VCaP (cell line): ENCODE data around the gene COL6A2.

Source experiments
- H3K27ac ChIP-seq: fragments of 450-650 bp; 2 replicates; pipeline ENCODE4 v1.5.1; 2017
- TF ChIP-seq, protein P1 (sequence below): fragments of 450-650 bp; conservative IDR thresholded peaks from 2 replicates; pipeline ENCODE4 v1.5.1; 2017; ENCODE audit warnings: mild to moderate bottlenecking, moderate library complexity

COL6A2 gene

DNA sequence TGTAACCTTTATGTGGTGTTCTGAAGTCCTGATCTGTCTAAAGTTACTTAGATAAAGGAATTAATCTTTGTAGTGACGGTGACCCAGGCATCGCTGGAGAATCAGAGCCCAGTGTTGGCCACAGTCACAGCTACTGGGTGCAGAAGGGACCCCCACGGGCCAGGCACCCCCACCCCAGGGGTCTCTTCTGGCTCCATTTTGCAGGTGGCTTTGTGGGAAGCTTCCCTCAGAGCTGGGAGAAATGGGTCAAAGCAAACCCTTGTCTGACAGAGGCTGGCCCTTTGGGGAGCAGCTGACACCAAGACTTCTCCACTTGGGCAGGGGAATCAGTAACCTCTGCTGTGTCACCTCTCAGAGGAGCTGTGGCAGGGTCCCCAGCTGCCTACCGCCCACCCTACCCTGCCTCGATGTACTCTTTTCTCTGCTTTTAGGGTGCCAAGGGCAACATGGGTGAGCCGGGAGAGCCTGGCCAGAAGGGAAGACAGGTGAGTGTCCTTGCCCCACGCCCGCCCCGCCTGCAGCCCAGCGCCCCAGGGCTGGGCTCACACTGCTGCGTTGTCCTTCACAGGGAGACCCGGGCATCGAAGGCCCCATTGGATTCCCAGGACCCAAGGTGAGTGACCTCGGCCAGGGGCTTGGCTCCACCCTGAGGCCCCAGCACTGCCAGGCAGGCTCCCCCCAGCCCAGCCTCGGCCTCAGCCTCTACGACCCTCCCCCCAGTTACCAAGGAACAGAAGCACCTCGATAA lies 17.7 kb downstream of the COL6A2 start:
- TF ChIP-seq, protein P1, sequence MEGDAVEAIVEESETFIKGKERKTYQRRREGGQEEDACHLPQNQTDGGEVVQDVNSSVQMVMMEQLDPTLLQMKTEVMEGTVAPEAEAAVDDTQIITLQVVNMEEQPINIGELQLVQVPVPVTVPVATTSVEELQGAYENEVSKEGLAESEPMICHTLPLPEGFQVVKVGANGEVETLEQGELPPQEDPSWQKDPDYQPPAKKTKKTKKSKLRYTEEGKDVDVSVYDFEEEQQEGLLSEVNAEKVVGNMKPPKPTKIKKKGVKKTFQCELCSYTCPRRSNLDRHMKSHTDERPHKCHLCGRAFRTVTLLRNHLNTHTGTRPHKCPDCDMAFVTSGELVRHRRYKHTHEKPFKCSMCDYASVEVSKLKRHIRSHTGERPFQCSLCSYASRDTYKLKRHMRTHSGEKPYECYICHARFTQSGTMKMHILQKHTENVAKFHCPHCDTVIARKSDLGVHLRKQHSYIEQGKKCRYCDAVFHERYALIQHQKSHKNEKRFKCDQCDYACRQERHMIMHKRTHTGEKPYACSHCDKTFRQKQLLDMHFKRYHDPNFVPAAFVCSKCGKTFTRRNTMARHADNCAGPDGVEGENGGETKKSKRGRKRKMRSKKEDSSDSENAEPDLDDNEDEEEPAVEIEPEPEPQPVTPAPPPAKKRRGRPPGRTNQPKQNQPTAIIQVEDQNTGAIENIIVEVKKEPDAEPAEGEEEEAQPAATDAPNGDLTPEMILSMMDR = no peak
- H3K27ac ChIP-seq = no peak overlapping the region

DNA sequence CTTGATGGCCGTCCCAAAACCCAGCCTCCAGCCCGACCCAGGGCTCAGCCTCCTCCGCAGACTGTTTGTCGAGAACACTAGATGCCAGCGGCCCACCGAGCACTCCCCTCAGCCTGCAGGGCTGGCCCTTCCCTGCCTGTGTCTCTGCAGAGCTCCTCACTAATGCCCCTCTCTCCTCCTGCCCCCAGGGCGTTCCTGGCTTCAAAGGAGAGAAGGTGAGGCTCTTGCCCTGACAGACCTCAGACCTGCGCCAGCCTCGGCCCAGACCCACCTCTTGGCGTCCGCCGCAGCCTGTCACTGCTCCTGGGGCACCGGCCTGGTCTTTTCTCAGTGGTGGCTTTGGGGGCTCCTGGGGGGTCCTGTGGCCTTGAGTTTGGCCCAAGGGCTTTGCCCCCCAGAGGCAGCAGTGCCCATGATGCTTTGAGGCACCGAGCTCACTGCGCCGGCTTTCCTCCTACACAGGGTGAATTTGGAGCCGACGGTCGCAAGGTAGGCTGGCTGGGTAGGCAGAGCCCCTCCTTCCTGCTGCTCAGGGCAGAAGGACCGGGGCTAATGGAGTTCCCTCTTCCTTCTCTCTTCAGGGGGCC lies 18.4 kb downstream of the COL6A2 start:
- TF ChIP-seq, protein P1 = no peak
- no peak overlapping the region for H3K27ac ChIP-seq

DNA sequence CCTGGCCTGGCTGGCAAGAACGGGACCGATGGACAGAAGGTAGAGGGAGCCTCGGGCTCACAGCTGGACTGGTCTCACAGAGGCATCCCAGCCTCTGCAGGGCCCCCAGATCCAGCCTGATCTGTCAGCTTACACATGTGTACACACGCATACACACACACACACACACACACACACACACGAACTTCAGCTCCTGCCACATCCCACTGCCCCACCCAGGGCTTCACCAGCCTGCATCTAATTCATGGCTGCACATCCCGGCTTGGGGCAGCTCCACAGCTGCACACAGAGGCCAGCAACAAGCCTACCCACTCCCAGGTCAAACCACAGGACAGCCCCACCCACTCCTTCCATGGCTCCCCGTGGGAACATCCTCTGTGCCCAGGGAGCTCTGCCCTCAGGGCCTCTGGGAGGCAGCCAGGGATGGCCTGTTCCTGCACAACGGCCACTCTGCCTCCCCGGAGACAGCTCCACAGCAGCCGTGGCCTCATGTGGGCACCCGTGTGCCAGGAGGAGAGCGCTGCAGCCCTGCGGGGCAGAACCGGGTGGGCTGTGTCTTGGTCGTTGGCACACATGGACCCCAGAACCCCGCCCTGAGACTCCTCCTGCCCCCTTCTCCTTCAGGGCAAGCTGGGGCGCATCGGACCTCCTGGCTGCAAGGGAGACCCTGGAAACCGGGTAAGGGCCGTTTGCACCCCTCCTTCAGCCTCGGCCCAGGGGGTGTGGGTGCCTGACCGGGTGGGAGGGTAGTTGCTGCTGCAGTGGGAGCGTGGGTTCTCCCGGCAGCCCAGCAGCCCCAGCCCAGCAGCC lies 19.1 kb downstream of the COL6A2 start:
- no peak overlapping the region; the same call in 1 of the 2 replicates for H3K27ac ChIP-seq
- TF ChIP-seq, protein P1 = no peak

DNA sequence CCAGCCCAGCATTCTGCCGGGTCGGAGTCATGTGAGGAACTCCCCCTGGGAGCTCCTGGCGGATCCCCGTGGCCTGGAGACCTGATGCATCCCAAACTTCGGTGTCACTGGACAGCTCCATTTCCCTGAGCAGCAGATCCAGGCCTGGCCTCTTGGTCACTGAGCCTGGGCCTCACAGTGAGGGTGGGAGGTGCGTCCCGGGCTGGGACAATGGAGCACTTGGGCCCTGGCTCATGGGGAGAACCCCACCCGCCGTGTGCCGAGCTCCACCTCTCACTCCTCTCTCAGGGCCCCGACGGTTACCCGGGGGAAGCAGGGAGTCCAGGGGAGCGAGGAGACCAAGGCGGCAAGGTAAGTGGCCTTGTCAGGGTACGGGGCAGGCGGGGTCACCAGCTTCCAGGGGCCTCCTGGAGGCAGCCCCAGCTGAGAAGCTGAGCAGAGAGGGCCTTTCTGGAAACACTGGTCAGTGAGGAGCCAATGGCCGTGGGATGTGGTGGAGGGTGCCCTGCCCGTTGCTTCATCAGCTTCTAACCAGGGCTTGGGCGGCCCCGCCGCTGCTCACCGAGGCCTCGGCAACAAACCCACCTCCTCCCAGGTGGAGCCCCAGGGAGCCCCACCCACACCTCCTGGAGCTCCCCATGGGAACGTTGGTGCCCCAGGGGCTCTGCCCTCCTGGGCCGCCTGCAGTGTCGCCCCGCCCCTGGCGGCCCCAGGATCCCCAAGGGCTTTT lies 19.8 kb downstream of the COL6A2 start:
- TF ChIP-seq, protein P1 = no peak
- no peak overlapping the region; the same call in 1 of the 2 replicates for H3K27ac ChIP-seq

DNA sequence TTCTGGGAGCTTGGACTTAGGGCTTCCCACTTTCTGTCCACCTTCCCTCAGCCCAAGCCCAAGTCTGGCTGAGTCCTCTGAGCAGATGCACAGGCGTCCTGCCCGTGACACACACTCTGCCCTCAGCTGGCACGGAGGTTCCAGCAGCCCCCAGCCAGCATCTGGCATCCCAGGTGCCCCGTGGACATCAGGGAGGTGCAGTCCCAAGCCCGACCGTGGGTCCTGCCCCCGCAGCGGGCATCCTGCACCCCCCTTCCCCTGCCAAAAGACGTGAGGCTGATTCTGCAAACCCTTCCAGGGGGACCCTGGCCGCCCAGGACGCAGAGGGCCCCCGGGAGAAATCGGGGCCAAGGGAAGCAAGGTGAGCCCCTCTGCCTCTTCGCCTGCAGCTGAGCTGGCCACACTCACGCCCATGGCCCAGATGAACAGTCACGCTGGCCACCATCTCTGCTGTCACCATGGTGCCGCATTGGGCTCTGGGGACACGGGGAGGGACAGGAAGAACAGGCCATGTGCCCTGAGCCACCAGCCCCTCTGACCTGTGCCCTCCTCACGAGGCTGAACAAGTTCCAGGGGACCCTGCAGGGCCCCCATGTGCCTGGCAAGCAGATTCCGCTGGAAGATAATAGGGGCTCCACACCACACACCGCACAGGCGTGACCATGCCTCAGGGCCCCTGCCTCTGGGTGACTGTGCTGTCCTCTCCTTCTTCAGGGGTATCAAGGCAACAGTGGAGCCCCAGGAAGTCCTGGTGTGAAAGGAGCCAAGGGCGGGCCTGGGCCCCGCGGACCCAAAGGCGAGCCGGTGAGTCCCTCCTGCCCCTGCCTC lies 20.6 kb downstream of the COL6A2 start:
- TF ChIP-seq, protein P1 = no peak
- no peak overlapping the region for H3K27ac ChIP-seq

DNA sequence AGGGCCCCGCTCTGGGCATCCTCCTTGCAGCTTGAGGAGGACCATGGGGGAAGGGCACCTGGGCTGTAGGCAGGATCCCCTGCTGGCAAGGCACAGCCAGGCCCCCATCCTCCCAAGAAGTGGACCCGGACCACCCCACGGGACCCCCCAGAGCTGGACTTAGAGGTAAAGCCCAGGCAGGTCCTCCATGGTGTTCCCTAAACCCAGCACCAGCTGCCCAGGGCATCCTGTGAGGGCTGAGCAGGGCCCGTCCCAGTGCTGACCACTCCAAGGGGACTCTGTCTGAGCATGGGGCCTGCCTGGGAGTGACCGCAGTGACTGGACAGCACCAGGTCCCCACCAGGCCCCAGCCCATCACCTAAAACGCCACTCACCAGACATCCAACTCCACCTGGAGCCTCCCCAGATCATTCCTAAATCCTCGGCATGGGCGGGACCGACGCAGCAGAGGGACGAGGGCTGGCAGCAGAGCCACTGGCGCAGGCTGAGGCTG lies 21.3 kb downstream of the COL6A2 start:
- H3K27ac ChIP-seq = no peak overlapping the region
- TF ChIP-seq, protein P1 = no peak
